ENCODE data around the gene TRAK1. TPM values are rescaled to one million over a fixed set of nuclear protein-coding genes. Genes with fewer than 3 reads are reported as not detected.
A peak's percentile ranks its signal among the peaks of the same experiment; 100 is the strongest.

The TRAK1 gene
- total and polyA plus RNA-seq, 2 of the 4 experiments (the other 2 are of a cell fraction): 25.6 to 28.1 TPM

GRCh38 chr3:42225486-42226363 lies 134.6 kb downstream of the TRAK1 start:
- Histone ChIP-seq H3K18ac (ENCODE audit: low read depth, low read length) (no peak overlapping the region), H3K27me3 (ENCODE audit: control insufficient read depth, insufficient read depth, low read length) (peaks cover 3% of the 10 kb centered on the region; the same call in 1 of the 2 replicates), H3K27ac (ENCODE audit: insufficient read depth, low read length) (no peak overlapping the region), H3K4ac (ENCODE audit: low read depth, low read length) (no peak overlapping the region), H4K5ac (ENCODE audit: low read depth, low read length) (no peak overlapping the region), H2AFZ (replicated peaks; ENCODE audit: low read length, poor library complexity) (no peak overlapping the region), H3K4me1 (ENCODE audit: control insufficient read depth, insufficient read depth, low read length) (peaks cover 8% of the 10 kb centered on the region), H3K14ac (replicated peaks; ENCODE audit: low read depth, low read length) (no peak overlapping the region), H4K8ac (ENCODE audit: low read depth in 2 of 2, low read length in 2 of 2) (no peak overlapping the region), H2BK20ac (ENCODE audit: low read depth, low read length) (0 out of 2 replicates have a peak overlapping the region, but pooled peaks have one; percentile 16), H2BK120ac (ENCODE audit: low read depth, low read length) (no peak overlapping the region), H4K20me1 (ENCODE audit: insufficient read depth, low read length) (no peaks in the 10 kb centered on the region), H3K56ac (ENCODE audit: extremely low read depth, insufficient read depth, low read length) (no peak overlapping the region), H2BK15ac (ENCODE audit: low read depth, low read length) (no peak overlapping the region), H4K91ac (ENCODE audit: insufficient read depth, low read depth, low read length) (no peak overlapping the region), H2AK9ac (replicated peaks; ENCODE audit: low read depth, low read length, poor library complexity) (no peak overlapping the region), H3K4me3 (ENCODE audit: insufficient read depth, low read depth, low read length) (no peak overlapping the region), H3K79me1 (ENCODE audit: low read depth in 1 of 2, low read length in 2 of 2) (no peaks in the 10 kb centered on the region), H3K9me1 (ENCODE audit: insufficient read depth, low read length) (peaks cover 15% of the 10 kb centered on the region), H3K36me3 (ENCODE audit: control insufficient read depth, insufficient read depth, low read length) (peaks cover 12% of the 10 kb centered on the region), H2AK5ac (ENCODE audit: low read depth, low read length) (no peak overlapping the region), H3K23ac (ENCODE audit: low read depth, low read length) (no peak overlapping the region), H3K4me2 (ENCODE audit: low read depth, low read length) (no peak overlapping the region), H2BK5ac (ENCODE audit: low read depth, low read length, poor library complexity, severe bottlenecking) (no peak overlapping the region), H3K9ac (ENCODE audit: low read depth, low read length) (no peak overlapping the region), H3K9me3 (ENCODE audit: control insufficient read depth, insufficient read depth, low read length) (no peaks in the 10 kb centered on the region)
- DNase-seq (no peak), ATAC-seq (ENCODE audit: low read depth) (no peak)
- intact Hi-C loops (cut with micrococcal nuclease): loop anchor here (5.0 kb wide), 1 partner anchor 108 kb away; no protein-coding TSS in a partner anchor
- TF ChIP-seq BHLHE40 (IDR thresholded peaks at IDR 0.05; ENCODE audit: low read depth, low read length): no peak
- TF ChIP-seq CTCF (conservative IDR thresholded peaks at IDR 0.05; ENCODE audit: low read depth, low read length): no peak
- no peak for TF ChIP-seq CHD1 (IDR thresholded peaks at IDR 0.05; ENCODE audit: low read depth, low read length)
- no peak for TF ChIP-seq SMC3 (IDR thresholded peaks at IDR 0.05; ENCODE audit: low read depth, low read length)
- TF ChIP-seq ELK1 (IDR thresholded peaks at IDR 0.05; ENCODE audit: borderline replicate concordance, low read depth, low read length): no peak
- no peak for TF ChIP-seq RAD21 (IDR thresholded peaks at IDR 0.05; ENCODE audit: low read length)
- no peak for TF ChIP-seq POLR2A (IDR thresholded peaks at IDR 0.05; ENCODE audit: low read depth, low read length)
- no peak for TF ChIP-seq USF2 (IDR thresholded peaks at IDR 0.05; ENCODE audit: low read depth, low read length)
- no peak for TF ChIP-seq NFE2L2 (IDR thresholded peaks at IDR 0.05; ENCODE audit: low read depth, low read length)
- POLR2A ChIA-PET (ENCODE audit: unreplicated experiment): no interaction called here
- WGBS, 2 experiments (ENCODE audit: extremely low coverage in 2 of 2, insufficient read length in 1 of 2): no CpG with 5 or more reads among the region's 5 CpGs
- dilution Hi-C loops (cut with HindIII; ENCODE audit: low sequenced_read_pairs, unreplicated experiment): no loop called here
- in situ Hi-C loops (cut with MboI; ENCODE audit: low sequenced_read_pairs): loop anchor here (10.0 kb wide), 1 partner anchor 219 kb away; no protein-coding TSS in a partner anchor
- CTCF ChIA-PET: interaction anchor here (0.7 kb wide), 1 partner anchor 532 kb away, joined by 7 read pairs; no protein-coding TSS in a partner anchor
- BruUV-seq (replicated peaks): no TSS peak
